Fibroblast of villous mesenchyme (primary cell): ENCODE data around the gene RHEX. TPM values are rescaled to one million over a fixed set of nuclear protein-coding genes. Genes with fewer than 3 reads are reported as not detected.

ENCODE experiments used
- DNase-seq: peaks from one replicate; pipeline ENCODE4 v3.0.0-alpha.2; 2010; ENCODE audit warnings: low read depth
- H3K4me3 ChIP-seq: 2 replicates; pipeline ENCODE4 v1.5.1; 2011; ENCODE audit warnings: low read depth, mild to moderate bottlenecking, low read length
- CTCF ChIP-seq: IDR thresholded peaks from 2 replicates; pipeline ENCODE4 v1.5.1; 2012; ENCODE audit warnings: low read depth, mild to moderate bottlenecking, low read length; ENCODE audit not compliant: insufficient read depth
- total RNA-seq: library from RNA; depleted of rRNA; stranded (reverse); fragments of >200 nt; gene quantifications from 2 replicates; pipeline ENCODE4 v1.2.3, GENCODE V29; 2012

RHEX gene
- total RNA-seq, 1 donor, result not detected

- no peak for TF ChIP-seq CTCF
- no peak overlapping the region for H3K4me3 ChIP-seq
- peak; percentile 38 for DNase-seq
Observed at GRCh38 chr1:206081856-206082255, 28.9 kb downstream of the RHEX start.

- no peak for TF ChIP-seq CTCF
- H3K4me3 ChIP-seq, result no peak overlapping the region
- DNase-seq, result no peak
Observed at GRCh38 chr1:206082831-206083695, 30.1 kb downstream of the RHEX start.

- no peak for DNase-seq
- H3K4me3 ChIP-seq, result no peak overlapping the region
- no peak for TF ChIP-seq CTCF
Observed at GRCh38 chr1:206083750-206084149, 30.8 kb downstream of the RHEX start.

- no peak for TF ChIP-seq CTCF
- no peak overlapping the region for H3K4me3 ChIP-seq
- DNase-seq, result no peak
Observed at GRCh38 chr1:206087091-206087490, 34.1 kb downstream of the RHEX start.

GRCh38 chr1:206089341-206089740 is 36.4 kb downstream of the RHEX start:
- no peak overlapping the region for H3K4me3 ChIP-seq
- no peak for TF ChIP-seq CTCF
- DNase-seq, result no peak

GRCh38 chr1:206094024-206094423 is 41.1 kb downstream of the RHEX start:
- no peak for DNase-seq
- TF ChIP-seq CTCF, result no peak
- H3K4me3 ChIP-seq, result no peak overlapping the region
